Ovary (tissue), 9 donors: Measurements from ENCODE around the gene LEMD1. TPM values are rescaled to one million over a fixed set of nuclear protein-coding genes. Genes with fewer than 3 reads are reported as not detected.

ENCODE experiments used
- DNase-seq, 5 donors: peaks; one replicate each; pipeline ENCODE4 v3.0.0-alpha.2; 2019 to 2020
- H3K27ac ChIP-seq, 2 donors: fragments of 200-600 bp; one replicate each; pipeline versions ENCODE4 v1.5.1 to v1.8.0; 2019 to 2022
- H3K27me3 ChIP-seq: fragments of 200-600 bp; one replicate; pipeline ENCODE4 v1.8.0; 2022
- H3K36me3 ChIP-seq: fragments of 200-600 bp; sonication (generic); one replicate; pipeline ENCODE4 v1.5.1; 2019
- H3K4me1 ChIP-seq: one replicate; pipeline ENCODE4 v1.8.1; 2013; ENCODE audit warnings: mild to moderate bottlenecking, moderate library complexity; ENCODE audit not compliant: insufficient read depth
- H3K4me3 ChIP-seq: fragments of 200-600 bp; sonication (generic); one replicate; pipeline ENCODE4 v1.5.1; 2017
- H3K9me3 ChIP-seq, 2 donors: fragments of 200-600 bp in 1 of 2; sonication (generic) in 1 of 2; one replicate each; pipeline versions ENCODE4 v1.5.1 to v1.8.1; 2013 to 2019; ENCODE audit warnings: mild to moderate bottlenecking in 1 of 2, moderate library complexity in 1 of 2
- EP300 ChIP-seq: sonication (generic); formaldehyde crosslinking; IDR thresholded peaks from one replicate; pipeline ENCODE4 v1.6.1; 2017; ENCODE audit warnings: antibody characterized with exemption
- POLR2A ChIP-seq: fragments of 450-650 bp; IDR thresholded peaks from one replicate; pipeline ENCODE4 v1.6.1; 2017; ENCODE audit warnings: antibody characterized with exemption, mild to moderate bottlenecking, moderate library complexity
- WGBS, 3 donors: extraction: QIAGEN DNeasy Blood & Tissue Kit in 1 of 3; methylation state at CpG; one replicate each; pipeline versions ENCODE4 v1.1.5 to v1.1.7; 2013 to 2017; 5-methylcytosine and 5-hydroxymethylcytosine counted together
- intact Hi-C, 4 donors: fragments of 100-400 bp; cut with DNase I; formaldehyde crosslinking; loops; one replicate each; pipeline versions ENCODE4 v1.11.0 to v1.15.1; 2022 to 2023
- microRNA counts: library from miRNA; unstranded; fragments of <30 nt; microRNA quantifications from one replicate; lab custom pipeline; 2016
- microRNA-seq, 3 donors: library from miRNA; unstranded; fragments of <30 nt; microRNA quantifications; one replicate each; pipeline versions ENCODE4 to v1.2.0, GENCODE V29; 2019 to 2020
- polyA plus RNA-seq, 2 donors: library from polyadenylated mRNA; stranded (reverse); fragments of 200-250 nt in 1 of 2; fragments of 350-450 nt in 1 of 2; fragmentation: Illumina TruSeq in 1 of 2; extraction: RNeasy Lipid Tissue Mini Kit (QIAGEN cat#74804) in 1 of 2; gene quantifications; one replicate each; pipeline ENCODE4 v1.2.3, GENCODE V29; 2013 to 2014
- small RNA-seq: library from RNA; depleted of rRNA; stranded (forward); fragments of <200 nt; gene quantifications from one replicate; pipeline ENCODE3, GENCODE V24; 2016
- total RNA-seq, 7 donors: library from RNA; depleted of rRNA in 2 of 7; stranded (reverse); fragments of >200 nt in 2 of 7; fragmentation: NEBNext Ultra II Directional in 3 of 7; extraction: Animal tissue kit (Norgen Biotek cat#: 25700) in 3 of 7; gene quantifications; one replicate each; pipeline versions ENCODE4 v1.1.0 to v1.2.4, GENCODE V29; 2016 to 2023
- TF ChIP-seq, protein P1 (sequence below), 3 donors: fragments of 450-650 bp in 2 of 3; fragments of 200-600 bp in 1 of 3; IDR thresholded peaks; one replicate each; pipeline versions ENCODE4 v1.5.1 to v1.8.0; 2016 to 2022; ENCODE audit warnings: antibody characterized with exemption in 3 of 3, mild to moderate bottlenecking in 1 of 3
- donor health status: DM: no; HTN: no; CAD: no; lungs with moderate emphysema.
- donor health status: DM: no; HTN: no; CAD: no.
- donor health status: Bipolar disorder and iron deficiency.
- donor health status: DM: yes; HTN: yes; CAD: no.
- donor health status: DM: no; HTN: no; CAD: no.
- donor health status: DM: yes; HTN: yes; CAD: no.

LEMD1 gene
- total and polyA plus RNA-seq, 9 donors: 0.43 to 7.0 (median 0.97) TPM; not detected in 1

DNA sequence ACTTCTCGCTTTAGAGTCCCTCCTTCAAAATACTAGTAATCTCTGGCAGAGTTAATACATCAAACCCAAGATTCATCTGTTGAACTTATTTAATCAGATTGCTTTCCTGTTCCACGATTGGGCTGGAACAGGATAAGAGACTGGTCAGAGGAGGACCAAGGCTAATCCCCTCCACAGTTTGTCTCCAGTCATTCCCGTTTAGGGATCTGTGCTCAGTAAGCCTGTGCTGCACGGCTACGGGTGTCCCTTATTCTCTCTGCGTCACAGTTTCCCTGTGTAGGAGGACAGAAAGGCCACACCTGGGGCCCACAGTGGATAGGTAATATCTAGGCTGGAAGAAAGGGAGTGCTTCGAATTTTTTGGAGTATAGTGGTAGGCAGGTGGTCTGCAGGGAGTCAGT is 83.8 kb downstream of the LEMD1 start:
- Histone ChIP-seq H3K4me1 (no peaks in the 10 kb centered on the region), H3K27ac (peak overlapping the region in 1 of 2 donors; percentile 28), H3K9me3 (no peaks in the 10 kb centered on the region), H3K4me3 (no peak overlapping the region), H3K27me3 (no peaks in the 10 kb centered on the region), H3K36me3 (no peaks in the 10 kb centered on the region)
- intact Hi-C loops: loop anchor here in 3 of 4 donors (5.0 to 10.0 kb wide), 4 partner anchors 94 to 187 kb away; no protein-coding TSS in a partner anchor
- DNase-seq: no peak
- WGBS, 3 donors: 54 to 74% (median 61%) methylated on average over 7 of the region's 7 CpGs
- TF ChIP-seq, protein P1, sequence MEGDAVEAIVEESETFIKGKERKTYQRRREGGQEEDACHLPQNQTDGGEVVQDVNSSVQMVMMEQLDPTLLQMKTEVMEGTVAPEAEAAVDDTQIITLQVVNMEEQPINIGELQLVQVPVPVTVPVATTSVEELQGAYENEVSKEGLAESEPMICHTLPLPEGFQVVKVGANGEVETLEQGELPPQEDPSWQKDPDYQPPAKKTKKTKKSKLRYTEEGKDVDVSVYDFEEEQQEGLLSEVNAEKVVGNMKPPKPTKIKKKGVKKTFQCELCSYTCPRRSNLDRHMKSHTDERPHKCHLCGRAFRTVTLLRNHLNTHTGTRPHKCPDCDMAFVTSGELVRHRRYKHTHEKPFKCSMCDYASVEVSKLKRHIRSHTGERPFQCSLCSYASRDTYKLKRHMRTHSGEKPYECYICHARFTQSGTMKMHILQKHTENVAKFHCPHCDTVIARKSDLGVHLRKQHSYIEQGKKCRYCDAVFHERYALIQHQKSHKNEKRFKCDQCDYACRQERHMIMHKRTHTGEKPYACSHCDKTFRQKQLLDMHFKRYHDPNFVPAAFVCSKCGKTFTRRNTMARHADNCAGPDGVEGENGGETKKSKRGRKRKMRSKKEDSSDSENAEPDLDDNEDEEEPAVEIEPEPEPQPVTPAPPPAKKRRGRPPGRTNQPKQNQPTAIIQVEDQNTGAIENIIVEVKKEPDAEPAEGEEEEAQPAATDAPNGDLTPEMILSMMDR (IDR thresholded peaks at IDR 0.05): no peak
- no peak for TF ChIP-seq EP300

DNA sequence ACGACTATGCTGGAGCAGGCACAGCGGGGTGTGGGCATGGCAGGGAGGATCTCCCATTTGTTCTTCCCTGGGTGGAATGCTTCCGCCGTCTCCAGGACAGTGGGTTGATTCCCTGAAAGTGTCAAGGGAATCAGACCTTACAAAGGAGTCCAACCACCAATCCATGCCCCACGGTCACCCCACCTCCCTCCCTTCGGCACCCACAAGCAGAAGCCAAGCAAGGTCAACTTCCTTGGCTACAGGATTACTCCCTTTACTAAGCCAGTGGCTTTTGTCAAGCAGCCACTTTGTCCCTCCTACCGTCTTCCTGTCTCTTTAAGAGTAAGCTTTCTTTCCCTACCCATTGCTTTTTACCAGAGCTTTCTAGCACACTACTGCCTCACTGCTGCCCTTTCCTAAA is 84.4 kb downstream of the LEMD1 start:
- no peaks in the 10 kb centered on the region for H3K4me1 ChIP-seq
- TF ChIP-seq, protein P1 (IDR thresholded peaks at IDR 0.05): no peak
- no peak for TF ChIP-seq EP300
- TF ChIP-seq POLR2A: no peak
- 59 to 73% (median 70%) methylated on average over 7 of the region's 7 CpGs for WGBS, 3 donors
- no peak overlapping the region for H3K4me3 ChIP-seq
- H3K9me3 ChIP-seq: no peaks in the 10 kb centered on the region
- intact Hi-C loops: loop anchor here in 3 of 4 donors (5.0 to 10.0 kb wide), 4 partner anchors 95 to 187 kb away; no protein-coding TSS in a partner anchor
- peak overlapping the region in 1 of 2 donors; percentile 28 for H3K27ac ChIP-seq
- DNase-seq: no peak
- no peaks in the 10 kb centered on the region for H3K27me3 ChIP-seq
- H3K36me3 ChIP-seq: no peaks in the 10 kb centered on the region

DNA sequence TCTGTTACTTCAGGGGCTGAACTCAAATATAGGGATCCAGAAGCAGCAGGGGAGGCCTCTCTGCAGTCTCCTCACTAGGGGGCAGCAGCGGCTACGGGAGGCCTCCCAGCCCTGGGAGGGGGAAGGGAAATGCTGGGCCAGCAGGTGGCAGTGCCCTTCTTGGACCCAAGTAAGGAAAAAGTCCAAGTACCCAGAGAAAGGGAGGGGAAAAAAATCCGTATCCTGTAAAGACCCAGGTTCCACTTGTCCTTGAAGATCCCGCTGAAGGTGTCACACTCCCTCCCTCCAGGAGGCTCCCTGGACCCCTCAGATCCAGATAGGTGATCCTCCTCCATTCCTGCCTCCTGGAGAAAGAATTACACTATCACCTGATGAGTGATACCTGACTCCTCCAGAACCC is 86.2 kb downstream of the LEMD1 start:
- WGBS, 3 donors: 4 to 10% (median 4%) methylated on average over 4 of the region's 4 CpGs

DNA sequence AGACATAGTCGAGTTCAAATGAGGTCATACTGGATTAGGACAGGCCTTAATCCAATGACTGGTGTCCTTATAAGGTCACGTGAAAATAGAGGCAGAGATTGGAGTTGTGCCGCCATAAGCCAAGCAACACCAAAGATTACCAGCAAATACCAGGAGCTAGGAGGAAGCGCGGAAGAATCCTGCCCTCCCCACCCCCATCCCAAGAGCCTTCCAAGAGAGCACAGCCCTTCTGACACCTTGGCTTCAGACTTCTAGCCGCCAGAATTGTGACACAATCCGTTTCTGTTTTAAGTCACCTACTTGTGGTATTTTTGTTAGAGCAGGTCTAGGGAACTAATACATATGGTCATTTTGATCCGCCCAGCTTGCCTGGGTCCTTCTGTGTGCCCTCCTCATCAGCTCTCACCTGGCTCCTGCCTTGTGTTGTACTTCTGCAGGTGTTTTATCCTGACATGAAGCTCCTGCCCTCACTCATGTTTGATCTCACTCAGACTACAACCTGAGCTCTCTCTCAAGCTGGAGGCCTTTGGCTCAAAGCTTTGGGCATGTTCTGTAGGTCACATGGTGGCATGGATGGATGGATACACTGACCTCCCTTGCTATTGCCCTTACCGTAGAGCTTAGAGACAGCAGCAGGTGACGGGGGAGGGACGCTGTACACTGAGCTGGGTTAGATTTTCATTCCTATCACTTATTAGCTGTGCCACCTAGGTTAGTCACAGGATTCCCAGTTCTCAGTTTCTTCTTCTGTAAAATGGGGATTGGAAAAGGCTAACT is 89.7 kb downstream of the LEMD1 start:
- intact Hi-C loops: loop anchor here in 1 of 4 donors (10.0 kb wide), 1 partner anchor 193 kb away; no protein-coding TSS in a partner anchor
- Histone ChIP-seq H3K4me1 (peaks cover 9% of the 10 kb centered on the region), H3K9me3 (no peaks in the 10 kb centered on the region), H3K4me3 (no peak overlapping the region), H3K27ac (no peak overlapping the region), H3K27me3 (no peaks in the 10 kb centered on the region), H3K36me3 (no peaks in the 10 kb centered on the region)
- WGBS, 3 donors: 47 to 73% (median 59%) methylated on average over 11 of the region's 11 CpGs
- no peak for DNase-seq
- TF ChIP-seq EP300: no peak
- no peak for TF ChIP-seq POLR2A
- TF ChIP-seq, protein P1 (IDR thresholded peaks at IDR 0.05): no peak

More for the DNA sequence above, 86.2 kb downstream of the LEMD1 start:
- Histone ChIP-seq H3K4me3 (no peak overlapping the region), H3K27ac (no peak overlapping the region), H3K27me3 (no peaks in the 10 kb centered on the region), H3K4me1 (peaks cover 5% of the 10 kb centered on the region), H3K36me3 (no peaks in the 10 kb centered on the region), H3K9me3 (no peaks in the 10 kb centered on the region)
- peak; percentile 85 to 91 (median 86) for DNase-seq
- TF ChIP-seq POLR2A (no peak), EP300 (no peak)
- TF ChIP-seq, protein P1 (IDR thresholded peaks at IDR 0.05): peak; percentile 91 to 95 (median 92)
- intact Hi-C loops: loop anchor here in 3 of 4 donors (5.0 to 10.0 kb wide), 4 partner anchors 97 to 189 kb away; no protein-coding TSS in a partner anchor

MicroRNAs within 50 kb of the gene (microRNA counts, 767-probe panel; counts per million panel counts)
- microRNA hsa-miR-135b-5p (lab: Ali Mortazavi, UCI): 3,235 counts per million, percentile 86 among the panel's probes with 10 or more counts

Small RNA genes lying within 50 kb of the gene (microRNA-seq; reads per million reads assigned to microRNA genes)
- 4.5 to 131 (median 8.5) reads per million in 3 donors for gene MIR135B

Small RNA genes lying within 50 kb of the gene (small RNA-seq; reads per million reads assigned to genes)
- gene MIR135B (0.35 reads per million), gene SNRPGP10 (not detected)

Other genes starting within 250 kb of the LEMD1 start
- gene DSTYK, start 210.4 kb downstream of the LEMD1 start, total RNA-seq: 10 to 100 TPM in 6 of 7 donors, 1 to 10 TPM in 1; 8.8 to 20.0 (median 18.0) TPM
- 10 to 100 TPM; 10.7 to 18.8 TPM for gene DSTYK, start 210.4 kb downstream of the LEMD1 start, polyA plus RNA-seq
- gene TMCC2, start 194.1 kb downstream of the LEMD1 start, total RNA-seq: 10 to 100 TPM in 1 of 7 donors, 1 to 10 TPM in 6; 2.6 to 10.1 (median 7.8) TPM
- gene TMCC2, start 194.1 kb downstream of the LEMD1 start, polyA plus RNA-seq: 10 to 100 TPM in 1 of 2 donors, 1 to 10 TPM in 1; 2.3 to 11.0 TPM
- gene NUAK2, start 100.3 kb downstream of the LEMD1 start, total RNA-seq: 10 to 100 TPM in 1 of 7 donors, 1 to 10 TPM in 6; 2.7 to 53.2 (median 3.7) TPM
- 1 to 10 TPM; 1.2 to 1.5 TPM for gene NUAK2, start 100.3 kb downstream of the LEMD1 start, polyA plus RNA-seq
- 100 to 1,000 TPM; 111 to 457 (median 270) TPM for gene KLHDC8A, start 65.1 kb downstream of the LEMD1 start, total RNA-seq
- 100 to 1,000 TPM; 112 to 296 TPM for gene KLHDC8A, start 65.1 kb downstream of the LEMD1 start, polyA plus RNA-seq
- 1 to 10 TPM in 3 of 7 donors, under 1 TPM in 4; 0.08 to 2.1 (median 0.60) TPM for gene BLACAT1, start 34.0 kb upstream of the LEMD1 start, total RNA-seq
- gene BLACAT1, start 34.0 kb upstream of the LEMD1 start, polyA plus RNA-seq: under 1 TPM; 0.15 to 0.30 TPM
- gene CDK18, start 82.6 kb upstream of the LEMD1 start, total RNA-seq: 10 to 100 TPM; 11.0 to 31.5 (median 19.6) TPM
- gene CDK18, start 82.6 kb upstream of the LEMD1 start, polyA plus RNA-seq: 10 to 100 TPM in 1 of 2 donors, 1 to 10 TPM in 1; 6.3 to 13.3 TPM
- 10 to 100 TPM; 16.3 to 69.5 (median 55.1) TPM for gene ELK4, start 210.0 kb upstream of the LEMD1 start, total RNA-seq
- gene ELK4, start 210.0 kb upstream of the LEMD1 start, polyA plus RNA-seq: 10 to 100 TPM in 1 of 2 donors, 1 to 10 TPM in 1; 5.8 to 14.0 TPM